Stimulated activated CD4-positive, alpha-beta T cell treated with anti-CD3 and anti-CD28 coated beads, Interleukin-2, amount 100 ng/mL, for 4 hours (primary cell): ENCODE results near the gene DOCK3.
"Not testable (repeated sequence)": the region's sequence is repeated elsewhere in the genome, so short reads cannot be mapped to it uniquely, and the experiment has no call there.

Source experiments
- DNase-seq: peaks from one replicate; pipeline ENCODE4 v3.0.0-alpha.2; 2020; ENCODE audit warnings: low read depth

DOCK3 gene

GRCh38 chr3:51110586-51110985 lies 435.9 kb downstream of the DOCK3 start:
- DNase-seq: no peak

GRCh38 chr3:51122944-51123343 lies 448.2 kb downstream of the DOCK3 start:
- DNase-seq: no peak

GRCh38 chr3:51123531-51123930 lies 448.8 kb downstream of the DOCK3 start:
- no peak for DNase-seq

GRCh38 chr3:51131607-51132006 lies 456.9 kb downstream of the DOCK3 start:
- not testable (repeated sequence) for DNase-seq

- DNase-seq: no peak
These were observed 463.0 kb downstream of the DOCK3 start for GRCh38 chr3:51137715-51138114.

GRCh38 chr3:51139616-51140015 lies 464.9 kb downstream of the DOCK3 start:
- DNase-seq: no peak

- DNase-seq: no peak
These were observed 466.8 kb downstream of the DOCK3 start for GRCh38 chr3:51141573-51141972.

GRCh38 chr3:51145811-51146585 lies 471.3 kb downstream of the DOCK3 start:
- DNase-seq: no peak

- no peak for DNase-seq
These were observed 472.1 kb downstream of the DOCK3 start for GRCh38 chr3:51146781-51147180.

- no peak for DNase-seq
These were observed 481.4 kb downstream of the DOCK3 start for GRCh38 chr3:51156147-51156546.

GRCh38 chr3:51163051-51163450 lies 488.3 kb downstream of the DOCK3 start:
- no peak for DNase-seq

- no peak for DNase-seq
These were observed 499.0 kb downstream of the DOCK3 start for GRCh38 chr3:51173518-51174271.

- DNase-seq: no peak
These were observed 502.2 kb downstream of the DOCK3 start for GRCh38 chr3:51176923-51177322.

GRCh38 chr3:51186446-51186845 lies 511.7 kb downstream of the DOCK3 start:
- not testable (repeated sequence) for DNase-seq

GRCh38 chr3:51190199-51190598 lies 515.5 kb downstream of the DOCK3 start:
- DNase-seq: no peak

- DNase-seq: no peak
These were observed 516.1 kb downstream of the DOCK3 start for GRCh38 chr3:51190827-51191226.

- DNase-seq: no peak
These were observed 517.0 kb downstream of the DOCK3 start for GRCh38 chr3:51191768-51192167.

- DNase-seq: no peak
These were observed 523.8 kb downstream of the DOCK3 start for GRCh38 chr3:51198477-51198876.

- not testable (repeated sequence) for DNase-seq
These were observed 524.6 kb downstream of the DOCK3 start for GRCh38 chr3:51199296-51199695.

GRCh38 chr3:51216291-51216690 lies 541.6 kb downstream of the DOCK3 start:
- DNase-seq: no peak

GRCh38 chr3:51221959-51222358 lies 547.2 kb downstream of the DOCK3 start:
- no peak for DNase-seq

GRCh38 chr3:51224283-51224682 lies 549.6 kb downstream of the DOCK3 start:
- no peak for DNase-seq

GRCh38 chr3:51224843-51225242 lies 550.1 kb downstream of the DOCK3 start:
- DNase-seq: no peak
